Measurements from ENCODE around the gene UBE2E1.

UBE2E1 gene

GRCh38 chr3:23804441-23805209, 1.1 kb upstream of the UBE2E1 start:
- no peak overlapping the region for H3K4me3 ChIP-seq (replicated peaks in 1 of 2; ENCODE audit: low read depth in 2 of 2, low read length in 2 of 2)
- DNase-seq (ENCODE audit: low read depth in 2 of 2) = peak in 1 of 2 donors; percentile 17
- no peak for TF ChIP-seq CTCF (IDR thresholded peaks at IDR 0.05; ENCODE audit: low read depth, low read length)

DNA sequence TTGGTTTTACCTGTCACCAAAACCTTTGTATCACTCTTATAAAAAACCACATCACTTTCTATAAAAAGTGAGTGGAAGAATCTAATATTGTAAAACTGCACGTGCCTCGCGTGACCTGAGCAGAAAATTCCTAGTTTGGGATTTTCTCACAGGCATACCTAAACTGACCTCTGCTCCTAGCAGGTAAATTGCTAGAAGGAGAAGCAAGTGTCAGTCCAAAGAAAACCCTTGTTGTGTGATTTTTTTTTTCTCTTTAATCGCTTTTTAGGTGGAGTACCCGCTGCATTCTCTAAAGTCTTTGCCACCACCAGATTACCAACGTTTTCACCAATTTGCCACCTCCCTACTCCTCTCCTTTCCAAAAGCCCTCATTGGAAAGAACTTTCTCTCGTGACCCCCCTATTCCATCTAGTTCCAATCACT, 534 bp upstream of the UBE2E1 start:
- peak overlapping the region; percentile 76 to 81 for H3K4me3 ChIP-seq (replicated peaks in 1 of 2; ENCODE audit: low read depth in 2 of 2, low read length in 2 of 2)
- TF ChIP-seq CTCF (IDR thresholded peaks at IDR 0.05; ENCODE audit: low read depth, low read length) = no peak
- DNase-seq (ENCODE audit: low read depth in 2 of 2) = no peak

DNA sequence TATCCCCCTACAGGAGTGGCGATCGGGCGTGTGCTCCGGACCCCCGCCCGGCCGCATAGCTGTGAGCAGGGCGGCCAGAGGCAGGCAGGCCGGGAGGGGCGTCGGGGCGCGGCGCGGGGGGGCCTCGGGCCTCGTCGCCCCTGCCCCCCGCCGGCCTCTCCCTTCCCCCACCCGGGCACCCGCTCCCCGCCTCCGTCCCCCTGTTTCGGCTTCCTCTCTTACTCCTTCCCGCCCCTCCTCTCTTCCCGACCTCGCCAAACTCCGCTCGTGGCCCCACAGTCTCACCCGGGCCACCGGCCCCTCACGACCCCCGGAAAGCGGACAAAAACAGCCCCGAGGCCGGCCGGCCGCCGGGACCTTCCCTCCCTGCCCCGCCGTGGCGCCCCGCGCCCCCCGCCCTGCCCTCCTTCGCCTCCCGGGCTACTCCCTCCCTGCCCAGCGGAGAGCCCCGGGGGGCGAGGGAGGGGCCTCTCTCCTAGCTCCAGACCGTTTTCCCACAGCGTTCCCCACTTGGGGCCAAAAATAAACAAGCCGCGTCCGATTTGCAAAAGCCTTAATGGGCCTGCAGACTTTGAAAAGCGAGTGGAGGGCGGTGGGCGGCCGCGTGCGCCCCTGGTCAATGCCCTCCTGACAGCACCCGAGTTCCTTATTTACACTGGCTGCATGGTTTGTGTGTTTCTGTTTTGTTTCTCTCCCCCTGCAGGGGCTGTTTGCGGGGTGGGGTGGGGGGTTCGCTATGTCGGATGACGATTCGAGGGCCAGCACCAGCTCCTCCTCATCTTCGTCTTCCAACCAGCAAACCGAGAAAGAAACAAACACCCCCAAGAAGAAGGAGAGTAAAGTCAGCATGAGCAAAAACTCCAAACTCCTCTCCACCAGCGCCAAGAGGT, 1.0 kb downstream of the UBE2E1 start:
- peak overlapping the region; percentile 76 to 81 for H3K4me3 ChIP-seq (replicated peaks in 1 of 2; ENCODE audit: low read depth in 2 of 2, low read length in 2 of 2)
- no peak for TF ChIP-seq CTCF (IDR thresholded peaks at IDR 0.05; ENCODE audit: low read depth, low read length)
- peak in 1 of 2 donors; percentile 66 for DNase-seq (ENCODE audit: low read depth in 2 of 2)

GRCh38 chr3:23807424-23808015, 1.8 kb downstream of the UBE2E1 start:
- H3K4me3 ChIP-seq (replicated peaks in 1 of 2; ENCODE audit: low read depth in 2 of 2, low read length in 2 of 2) = peak overlapping the region; percentile 76 to 81
- no peak for TF ChIP-seq CTCF (IDR thresholded peaks at IDR 0.05; ENCODE audit: low read depth, low read length)
- DNase-seq (ENCODE audit: low read depth in 2 of 2) = peak in 1 of 2 donors; percentile 46

DNA sequence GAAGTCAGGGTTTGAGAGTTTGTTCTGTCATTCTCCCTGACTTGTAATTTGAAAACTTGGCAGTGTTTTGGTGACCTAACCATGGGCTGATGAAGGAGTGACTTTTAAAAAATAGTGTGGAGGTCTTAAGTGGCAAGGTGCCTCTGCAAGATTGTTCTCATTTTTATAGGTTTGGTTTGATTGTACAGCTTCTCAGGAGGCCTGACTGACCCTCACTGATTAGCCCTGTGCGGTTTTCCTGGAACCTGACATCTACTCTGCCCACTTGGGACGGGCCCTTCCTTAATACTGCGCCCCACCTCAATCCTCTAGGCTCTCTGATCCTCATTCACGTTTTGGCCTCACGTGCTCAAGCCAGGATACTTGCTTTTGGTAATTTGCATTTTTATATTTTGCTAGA, 2.8 kb downstream of the UBE2E1 start:
- DNase-seq (ENCODE audit: low read depth in 2 of 2) = no peak
- no peak overlapping the region for H3K4me3 ChIP-seq (replicated peaks in 1 of 2; ENCODE audit: low read depth in 2 of 2, low read length in 2 of 2)
- TF ChIP-seq CTCF (IDR thresholded peaks at IDR 0.05; ENCODE audit: low read depth, low read length) = no peak

DNA sequence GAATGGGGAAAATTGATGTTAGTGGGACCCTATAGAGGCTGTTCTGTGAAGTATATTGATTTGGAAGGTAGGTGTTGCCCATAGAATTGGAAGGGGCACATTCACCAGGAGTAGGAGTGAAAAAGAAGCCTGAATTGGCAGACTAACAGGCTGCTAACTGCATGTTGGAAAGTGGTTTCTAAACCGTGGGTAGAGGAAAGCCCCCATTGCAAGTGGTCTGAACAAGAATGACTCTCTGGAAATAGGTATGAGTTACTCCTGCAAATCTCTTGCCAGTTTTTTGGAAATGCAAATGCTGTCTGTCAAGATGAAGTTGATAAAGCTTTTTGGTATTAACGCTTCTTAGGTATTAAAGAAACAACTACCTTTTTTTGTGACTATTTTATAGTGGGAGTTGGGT, 3.5 kb downstream of the UBE2E1 start:
- no peak for TF ChIP-seq CTCF (IDR thresholded peaks at IDR 0.05; ENCODE audit: low read depth, low read length)
- DNase-seq (ENCODE audit: low read depth in 2 of 2) = no peak
- H3K4me3 ChIP-seq (replicated peaks in 1 of 2; ENCODE audit: low read depth in 2 of 2, low read length in 2 of 2) = no peak overlapping the region

All from cardiac fibroblast (primary cell).